ENCODE data around the gene DYRK1A.

DNA sequence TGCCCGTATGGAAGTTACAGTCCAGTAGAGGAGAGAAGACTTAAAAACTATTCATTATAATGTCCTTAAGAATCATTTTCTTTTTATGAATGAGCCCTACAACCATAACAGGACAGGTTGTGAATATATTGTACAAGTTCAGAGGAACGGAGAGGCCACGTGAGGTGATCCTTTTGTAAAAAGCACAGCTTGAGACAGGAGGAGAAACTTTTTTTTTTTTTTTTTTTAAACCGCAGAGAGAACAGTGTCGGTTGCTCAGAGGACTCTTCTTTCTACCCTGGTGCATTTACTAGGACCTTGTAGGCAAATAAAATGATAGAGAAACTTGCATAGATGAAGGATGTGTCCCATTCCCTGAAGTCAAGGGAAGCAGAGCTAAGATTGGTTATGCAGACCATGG lies 32.1 kb downstream of the DYRK1A start:
- no peak for TF ChIP-seq POLR2A (IDR thresholded peaks at IDR 0.05; ENCODE audit: low read depth, low read length)
- no peak for TF ChIP-seq POLR2AphosphoS5 (IDR thresholded peaks at IDR 0.05; ENCODE audit: low read depth, low read length)
- TF ChIP-seq TAF1 (IDR thresholded peaks at IDR 0.05; ENCODE audit: low read depth, low read length), result no peak

All from GM12891 (cell line).